ENCODE data around the gene APLF. TPM values are rescaled to one million over a fixed set of nuclear protein-coding genes. Genes with fewer than 3 reads are reported as not detected.

Gene APLF
- total RNA-seq, 1 donor from 2014 or later, result 11.6 TPM

GRCh38 chr2:68558576-68558975 is 91.2 kb downstream of the APLF start:
- no peak overlapping the region for H3K27ac Mint-ChIP-seq
- no peaks in the 10 kb centered on the region for H3K9me3 Mint-ChIP-seq (ENCODE audit: low read depth)
- H3K27me3 Mint-ChIP-seq, result no peaks in the 10 kb centered on the region
- H3K4me1 Mint-ChIP-seq (ENCODE audit: low read depth), result no peaks in the 10 kb centered on the region
- no peak for DNase-seq (ENCODE audit: low spot score, unreplicated experiment)
- TF ChIP-seq CTCF (IDR thresholded peaks at IDR 0.05; ENCODE audit: unreplicated experiment), result no peak
- no peak overlapping the region for H3K4me3 Mint-ChIP-seq (ENCODE audit: low read depth)
- H3K36me3 Mint-ChIP-seq (ENCODE audit: insufficient read depth), result no peaks in the 10 kb centered on the region

- Mint-ChIP-seq H3K4me3 (ENCODE audit: low read depth) (no peak overlapping the region), H3K9me3 (ENCODE audit: low read depth) (no peaks in the 10 kb centered on the region), H3K36me3 (ENCODE audit: insufficient read depth) (no peaks in the 10 kb centered on the region), H3K4me1 (ENCODE audit: low read depth) (no peaks in the 10 kb centered on the region), H3K27ac (no peak overlapping the region), H3K27me3 (no peaks in the 10 kb centered on the region)
- TF ChIP-seq CTCF (IDR thresholded peaks at IDR 0.05; ENCODE audit: unreplicated experiment), result no peak
- DNase-seq (ENCODE audit: low spot score, unreplicated experiment), result no peak
Observed at GRCh38 chr2:68559692-68560091, 92.3 kb downstream of the APLF start.

GRCh38 chr2:68560545-68560944 is 93.2 kb downstream of the APLF start:
- Mint-ChIP-seq H3K9me3 (ENCODE audit: low read depth) (no peaks in the 10 kb centered on the region), H3K36me3 (ENCODE audit: insufficient read depth) (no peaks in the 10 kb centered on the region), H3K27me3 (no peaks in the 10 kb centered on the region), H3K27ac (no peak overlapping the region), H3K4me1 (ENCODE audit: low read depth) (no peaks in the 10 kb centered on the region), H3K4me3 (ENCODE audit: low read depth) (no peak overlapping the region)
- no peak for DNase-seq (ENCODE audit: low spot score, unreplicated experiment)
- TF ChIP-seq CTCF (IDR thresholded peaks at IDR 0.05; ENCODE audit: unreplicated experiment), result no peak

GRCh38 chr2:68561372-68561771 is 94.0 kb downstream of the APLF start:
- Mint-ChIP-seq H3K9me3 (ENCODE audit: low read depth) (no peaks in the 10 kb centered on the region), H3K4me1 (ENCODE audit: low read depth) (no peaks in the 10 kb centered on the region), H3K36me3 (ENCODE audit: insufficient read depth) (no peaks in the 10 kb centered on the region), H3K4me3 (ENCODE audit: low read depth) (no peak overlapping the region), H3K27ac (no peak overlapping the region), H3K27me3 (no peaks in the 10 kb centered on the region)
- no peak for TF ChIP-seq CTCF (IDR thresholded peaks at IDR 0.05; ENCODE audit: unreplicated experiment)
- no peak for DNase-seq (ENCODE audit: low spot score, unreplicated experiment)

- TF ChIP-seq CTCF (IDR thresholded peaks at IDR 0.05; ENCODE audit: unreplicated experiment), result no peak
- Mint-ChIP-seq H3K4me3 (ENCODE audit: low read depth) (no peak overlapping the region), H3K27me3 (no peaks in the 10 kb centered on the region), H3K9me3 (ENCODE audit: low read depth) (no peaks in the 10 kb centered on the region), H3K27ac (no peak overlapping the region), H3K4me1 (ENCODE audit: low read depth) (no peaks in the 10 kb centered on the region), H3K36me3 (ENCODE audit: insufficient read depth) (no peaks in the 10 kb centered on the region)
- DNase-seq (ENCODE audit: low spot score, unreplicated experiment), result no peak
Observed at GRCh38 chr2:68562934-68563333, 95.5 kb downstream of the APLF start.
